NK-92 (cell line): ENCODE results near the gene PPIL6.

Experiments used
- DNase-seq: peaks from one replicate; lab custom pipeline; 2025; ENCODE audit not compliant: unreplicated experiment; lab: John Stamatoyannopoulos, UW

Gene PPIL6

GRCh38 chr6:109449795-109450673 is 9.6 kb upstream of the PPIL6 start:
- DNase-seq: no peak

- no peak for DNase-seq
Observed at GRCh38 chr6:109449064-109449794, 8.8 kb upstream of the PPIL6 start.

GRCh38 chr6:109448615-109449014 is 8.2 kb upstream of the PPIL6 start:
- no peak for DNase-seq

GRCh38 chr6:109447878-109448555 is 7.6 kb upstream of the PPIL6 start:
- DNase-seq: no peak

- no peak for DNase-seq
Observed at GRCh38 chr6:109447087-109447486, 6.7 kb upstream of the PPIL6 start.

GRCh38 chr6:109446541-109446940 is 6.1 kb upstream of the PPIL6 start:
- no peak for DNase-seq

- DNase-seq: no peak
Observed at GRCh38 chr6:109446072-109446471, 5.6 kb upstream of the PPIL6 start.

- DNase-seq: no peak
Observed at GRCh38 chr6:109445382-109445781, 5.0 kb upstream of the PPIL6 start.

GRCh38 chr6:109443425-109443950 is 3.1 kb upstream of the PPIL6 start:
- no peak for DNase-seq

GRCh38 chr6:109442393-109442924 is 2.0 kb upstream of the PPIL6 start:
- DNase-seq: no peak

- DNase-seq: no peak
Observed at GRCh38 chr6:109441069-109441816, 815 bp upstream of the PPIL6 start.

GRCh38 chr6:109436041-109436440 is 4.4 kb downstream of the PPIL6 start:
- no peak for DNase-seq

- no peak for DNase-seq
Observed at GRCh38 chr6:109434456-109434855, 6.0 kb downstream of the PPIL6 start.

GRCh38 chr6:109429496-109429895 is 10.9 kb downstream of the PPIL6 start:
- DNase-seq: no peak

- DNase-seq: no peak
Observed at GRCh38 chr6:109428889-109429477, 11.4 kb downstream of the PPIL6 start.

GRCh38 chr6:109424946-109425345 is 15.5 kb downstream of the PPIL6 start:
- no peak for DNase-seq

GRCh38 chr6:109421184-109421583 is 19.2 kb downstream of the PPIL6 start:
- no peak for DNase-seq

- no peak for DNase-seq
Observed at GRCh38 chr6:109420751-109421150, 19.7 kb downstream of the PPIL6 start.

GRCh38 chr6:109417646-109418045 is 22.8 kb downstream of the PPIL6 start:
- DNase-seq: no peak

- no peak for DNase-seq
Observed at GRCh38 chr6:109411034-109411433, 29.4 kb downstream of the PPIL6 start.
